HEK293 (cell line): ENCODE data around the gene NFATC1.

Experiments used
- YY1 ChIP-seq: fragments of 450-650 bp; formaldehyde crosslinking; IDR thresholded peaks from 2 replicates; pipeline ENCODE4 v1.5.1; 2018; ENCODE audit warnings: missing biosample characterization, missing genetic modification characterization
- ZFP41 ChIP-seq: fragments of 450-650 bp; formaldehyde crosslinking; IDR thresholded peaks from 2 replicates; pipeline ENCODE4 v1.5.1; 2016; ENCODE audit warnings: missing biosample characterization, missing genetic modification characterization, borderline replicate concordance
- ZNF10 ChIP-seq: fragments of 450-650 bp; formaldehyde crosslinking; IDR thresholded peaks from 2 replicates; pipeline ENCODE4 v1.5.1; 2017; ENCODE audit warnings: missing biosample characterization, missing genetic modification characterization
- ZNF133 ChIP-seq: fragments of 450-650 bp; formaldehyde crosslinking; IDR thresholded peaks from 2 replicates; pipeline ENCODE4 v1.5.1; 2016; ENCODE audit warnings: missing biosample characterization, missing genetic modification characterization
- ZNF138 ChIP-seq: fragments of 450-650 bp; formaldehyde crosslinking; IDR thresholded peaks from 2 replicates; pipeline ENCODE4 v1.5.1; 2016; ENCODE audit warnings: missing biosample characterization, missing genetic modification characterization, borderline replicate concordance
- ZNF629 ChIP-seq: fragments of 450-650 bp; formaldehyde crosslinking; IDR thresholded peaks from 2 replicates; pipeline ENCODE4 v1.5.1; 2017; ENCODE audit warnings: missing biosample characterization, missing genetic modification characterization
- TF ChIP-seq, protein P1 (sequence below): fragments of 450-650 bp; formaldehyde crosslinking; IDR thresholded peaks from 2 replicates; pipeline ENCODE4 v1.5.1; 2016; ENCODE audit warnings: missing biosample characterization, missing genetic modification characterization
- TF ChIP-seq, protein P2 (sequence below): fragments of 450-650 bp; formaldehyde crosslinking; IDR thresholded peaks from 2 replicates; pipeline ENCODE4 v1.5.1; 2016; ENCODE audit warnings: missing biosample characterization, missing genetic modification characterization
- TF ChIP-seq, protein P3 (sequence below): fragments of 450-650 bp; formaldehyde crosslinking; IDR thresholded peaks from 2 replicates; pipeline ENCODE4 v1.5.1; 2017; ENCODE audit warnings: missing biosample characterization, missing genetic modification characterization
- TF ChIP-seq, protein P4 (sequence below): fragments of 450-650 bp; formaldehyde crosslinking; optimal IDR thresholded peaks from 2 replicates; pipeline ENCODE3; 2016; ENCODE audit warnings: missing biosample characterization, mild to moderate bottlenecking, missing genetic modification characterization

DNA sequence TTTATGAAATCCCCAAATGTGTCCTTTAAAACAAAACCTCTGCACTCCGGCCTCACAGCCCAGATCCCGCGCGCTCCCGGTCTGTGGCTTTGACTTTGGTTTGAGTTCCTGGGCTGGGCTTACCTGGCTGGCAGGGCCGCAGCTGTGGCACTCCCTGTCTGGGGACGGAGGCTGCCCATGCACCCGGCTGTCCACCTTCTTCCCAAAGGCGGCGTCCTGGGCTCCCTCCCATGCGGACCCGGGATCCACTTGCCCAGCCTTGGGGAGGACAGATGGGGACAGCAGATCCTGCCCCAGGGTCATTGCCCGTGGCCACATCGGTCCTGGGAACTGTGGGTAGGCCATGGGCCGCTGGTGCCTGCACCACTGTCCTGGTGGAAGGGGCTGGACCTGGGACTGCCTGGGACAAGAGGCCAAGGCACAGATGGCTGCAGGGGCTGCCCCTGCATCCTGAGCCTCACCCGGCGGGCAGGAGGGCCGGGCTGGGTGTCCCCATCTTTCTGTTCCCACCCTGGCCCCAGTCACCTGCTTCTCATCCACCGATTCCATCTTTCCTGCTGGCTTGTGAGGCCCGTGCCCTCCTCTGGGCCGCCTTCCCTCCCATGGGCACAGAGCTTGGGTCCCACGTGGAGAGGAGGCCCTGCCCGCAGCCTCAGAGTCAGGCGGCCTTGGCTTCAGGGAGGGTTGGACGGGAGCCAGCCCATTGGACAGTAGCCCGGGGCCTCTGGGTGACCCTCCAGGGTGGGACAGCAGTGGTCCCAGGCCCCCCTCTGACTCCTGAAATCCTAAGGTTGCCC lies 27.7 kb downstream of the NFATC1 start:
- TF ChIP-seq, protein P1, sequence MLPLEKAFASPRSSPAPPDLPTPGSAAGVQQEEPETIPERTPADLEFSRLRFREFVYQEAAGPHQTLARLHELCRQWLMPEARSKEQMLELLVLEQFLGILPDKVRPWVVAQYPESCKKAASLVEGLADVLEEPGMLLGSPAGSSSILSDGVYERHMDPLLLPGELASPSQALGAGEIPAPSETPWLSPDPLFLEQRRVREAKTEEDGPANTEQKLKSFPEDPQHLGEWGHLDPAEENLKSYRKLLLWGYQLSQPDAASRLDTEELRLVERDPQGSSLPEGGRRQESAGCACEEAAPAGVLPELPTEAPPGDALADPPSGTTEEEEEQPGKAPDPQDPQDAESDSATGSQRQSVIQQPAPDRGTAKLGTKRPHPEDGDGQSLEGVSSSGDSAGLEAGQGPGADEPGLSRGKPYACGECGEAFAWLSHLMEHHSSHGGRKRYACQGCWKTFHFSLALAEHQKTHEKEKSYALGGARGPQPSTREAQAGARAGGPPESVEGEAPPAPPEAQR (tag by site-specific recombination), result no peak
- TF ChIP-seq, protein P2, sequence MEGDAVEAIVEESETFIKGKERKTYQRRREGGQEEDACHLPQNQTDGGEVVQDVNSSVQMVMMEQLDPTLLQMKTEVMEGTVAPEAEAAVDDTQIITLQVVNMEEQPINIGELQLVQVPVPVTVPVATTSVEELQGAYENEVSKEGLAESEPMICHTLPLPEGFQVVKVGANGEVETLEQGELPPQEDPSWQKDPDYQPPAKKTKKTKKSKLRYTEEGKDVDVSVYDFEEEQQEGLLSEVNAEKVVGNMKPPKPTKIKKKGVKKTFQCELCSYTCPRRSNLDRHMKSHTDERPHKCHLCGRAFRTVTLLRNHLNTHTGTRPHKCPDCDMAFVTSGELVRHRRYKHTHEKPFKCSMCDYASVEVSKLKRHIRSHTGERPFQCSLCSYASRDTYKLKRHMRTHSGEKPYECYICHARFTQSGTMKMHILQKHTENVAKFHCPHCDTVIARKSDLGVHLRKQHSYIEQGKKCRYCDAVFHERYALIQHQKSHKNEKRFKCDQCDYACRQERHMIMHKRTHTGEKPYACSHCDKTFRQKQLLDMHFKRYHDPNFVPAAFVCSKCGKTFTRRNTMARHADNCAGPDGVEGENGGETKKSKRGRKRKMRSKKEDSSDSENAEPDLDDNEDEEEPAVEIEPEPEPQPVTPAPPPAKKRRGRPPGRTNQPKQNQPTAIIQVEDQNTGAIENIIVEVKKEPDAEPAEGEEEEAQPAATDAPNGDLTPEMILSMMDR (tag by site-specific recombination), result no peak
- TF ChIP-seq ZNF133, result no peak
- no peak for TF ChIP-seq ZNF10 (tag by site-specific recombination)
- TF ChIP-seq, protein P3, sequence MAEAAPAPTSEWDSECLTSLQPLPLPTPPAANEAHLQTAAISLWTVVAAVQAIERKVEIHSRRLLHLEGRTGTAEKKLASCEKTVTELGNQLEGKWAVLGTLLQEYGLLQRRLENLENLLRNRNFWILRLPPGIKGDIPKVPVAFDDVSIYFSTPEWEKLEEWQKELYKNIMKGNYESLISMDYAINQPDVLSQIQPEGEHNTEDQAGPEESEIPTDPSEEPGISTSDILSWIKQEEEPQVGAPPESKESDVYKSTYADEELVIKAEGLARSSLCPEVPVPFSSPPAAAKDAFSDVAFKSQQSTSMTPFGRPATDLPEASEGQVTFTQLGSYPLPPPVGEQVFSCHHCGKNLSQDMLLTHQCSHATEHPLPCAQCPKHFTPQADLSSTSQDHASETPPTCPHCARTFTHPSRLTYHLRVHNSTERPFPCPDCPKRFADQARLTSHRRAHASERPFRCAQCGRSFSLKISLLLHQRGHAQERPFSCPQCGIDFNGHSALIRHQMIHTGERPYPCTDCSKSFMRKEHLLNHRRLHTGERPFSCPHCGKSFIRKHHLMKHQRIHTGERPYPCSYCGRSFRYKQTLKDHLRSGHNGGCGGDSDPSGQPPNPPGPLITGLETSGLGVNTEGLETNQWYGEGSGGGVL (tag by site-specific recombination), result no peak
- TF ChIP-seq ZNF629, result no peak
- no peak for TF ChIP-seq YY1 (tag by site-specific recombination)
- TF ChIP-seq, protein P4, sequence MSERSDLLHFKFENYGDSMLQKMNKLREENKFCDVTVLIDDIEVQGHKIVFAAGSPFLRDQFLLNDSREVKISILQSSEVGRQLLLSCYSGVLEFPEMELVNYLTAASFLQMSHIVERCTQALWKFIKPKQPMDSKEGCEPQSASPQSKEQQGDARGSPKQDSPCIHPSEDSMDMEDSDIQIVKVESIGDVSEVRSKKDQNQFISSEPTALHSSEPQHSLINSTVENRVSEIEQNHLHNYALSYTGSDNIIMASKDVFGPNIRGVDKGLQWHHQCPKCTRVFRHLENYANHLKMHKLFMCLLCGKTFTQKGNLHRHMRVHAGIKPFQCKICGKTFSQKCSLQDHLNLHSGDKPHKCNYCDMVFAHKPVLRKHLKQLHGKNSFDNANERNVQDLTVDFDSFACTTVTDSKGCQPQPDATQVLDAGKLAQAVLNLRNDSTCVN (tag by site-specific recombination), result no peak
- TF ChIP-seq ZNF138 (tag by site-specific recombination), result no peak
- no peak for TF ChIP-seq ZFP41 (tag by site-specific recombination)
